Type B pancreatic cell (in vitro differentiated cells): ENCODE measurements around the gene ASXL2. TPM values are rescaled to one million over a fixed set of nuclear protein-coding genes. Genes with fewer than 3 reads are reported as not detected.
"Not testable (repeated sequence)": the region's sequence is repeated elsewhere in the genome, so short reads cannot be mapped to it uniquely, and the experiment has no call there.

Experiments used
- DNase-seq: peaks from one replicate; pipeline ENCODE4 v3.0.0; 2021; ENCODE audit warnings: mixed read lengths; ENCODE audit not compliant: unreplicated experiment; ENCODE audit errors: extremely low spot score
- H3K27ac Mint-ChIP-seq: 2 replicates; pipeline ENCODE4 v1.8.0; 2021; ENCODE audit warnings: mild to moderate bottlenecking, mixed read lengths
- H3K27me3 Mint-ChIP-seq: 2 replicates; pipeline ENCODE4 v1.8.0; 2021; ENCODE audit warnings: mixed read lengths
- H3K36me3 Mint-ChIP-seq: 2 replicates; pipeline ENCODE4 v1.8.0; 2021; ENCODE audit warnings: mixed read lengths
- H3K4me1 Mint-ChIP-seq: one replicate; pipeline ENCODE4 v1.8.0; 2021; ENCODE audit warnings: mixed read lengths; ENCODE audit not compliant: unreplicated experiment
- H3K4me3 Mint-ChIP-seq: 2 replicates; pipeline ENCODE4 v1.8.0; 2021; ENCODE audit warnings: mild to moderate bottlenecking, mixed read lengths
- H3K9me3 Mint-ChIP-seq: 2 replicates; pipeline ENCODE4 v1.8.0; 2021; ENCODE audit warnings: mixed read lengths
- total RNA-seq: library from RNA; stranded (reverse); gene quantifications from 2 replicates; pipeline ENCODE4 v1.2.1, GENCODE V29; 2021; ENCODE audit warnings: low replicate concordance
- TF ChIP-seq, protein P1 (sequence below): fragments of 200-600 bp; sonication (generic); conservative IDR thresholded peaks from 2 replicates; pipeline ENCODE4 v1.5.0; 2021; ENCODE audit warnings: antibody characterized with exemption, mild to moderate bottlenecking

ASXL2 gene
- total RNA-seq, 1 donor from 2014 or later, result 29.2 TPM

GRCh38 chr2:25833566-25833965, 44.7 kb downstream of the ASXL2 start:
- peaks cover 25% of the 10 kb centered on the region for H3K36me3 Mint-ChIP-seq
- TF ChIP-seq, protein P1, sequence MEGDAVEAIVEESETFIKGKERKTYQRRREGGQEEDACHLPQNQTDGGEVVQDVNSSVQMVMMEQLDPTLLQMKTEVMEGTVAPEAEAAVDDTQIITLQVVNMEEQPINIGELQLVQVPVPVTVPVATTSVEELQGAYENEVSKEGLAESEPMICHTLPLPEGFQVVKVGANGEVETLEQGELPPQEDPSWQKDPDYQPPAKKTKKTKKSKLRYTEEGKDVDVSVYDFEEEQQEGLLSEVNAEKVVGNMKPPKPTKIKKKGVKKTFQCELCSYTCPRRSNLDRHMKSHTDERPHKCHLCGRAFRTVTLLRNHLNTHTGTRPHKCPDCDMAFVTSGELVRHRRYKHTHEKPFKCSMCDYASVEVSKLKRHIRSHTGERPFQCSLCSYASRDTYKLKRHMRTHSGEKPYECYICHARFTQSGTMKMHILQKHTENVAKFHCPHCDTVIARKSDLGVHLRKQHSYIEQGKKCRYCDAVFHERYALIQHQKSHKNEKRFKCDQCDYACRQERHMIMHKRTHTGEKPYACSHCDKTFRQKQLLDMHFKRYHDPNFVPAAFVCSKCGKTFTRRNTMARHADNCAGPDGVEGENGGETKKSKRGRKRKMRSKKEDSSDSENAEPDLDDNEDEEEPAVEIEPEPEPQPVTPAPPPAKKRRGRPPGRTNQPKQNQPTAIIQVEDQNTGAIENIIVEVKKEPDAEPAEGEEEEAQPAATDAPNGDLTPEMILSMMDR, result no peak
- peaks cover 16% of the 10 kb centered on the region for H3K4me1 Mint-ChIP-seq
- H3K4me3 Mint-ChIP-seq, result no peak overlapping the region
- peaks cover 4% of the 10 kb centered on the region for H3K9me3 Mint-ChIP-seq
- no peak overlapping the region for H3K27ac Mint-ChIP-seq
- H3K27me3 Mint-ChIP-seq, result no peaks in the 10 kb centered on the region
- DNase-seq, result no peak

DNA sequence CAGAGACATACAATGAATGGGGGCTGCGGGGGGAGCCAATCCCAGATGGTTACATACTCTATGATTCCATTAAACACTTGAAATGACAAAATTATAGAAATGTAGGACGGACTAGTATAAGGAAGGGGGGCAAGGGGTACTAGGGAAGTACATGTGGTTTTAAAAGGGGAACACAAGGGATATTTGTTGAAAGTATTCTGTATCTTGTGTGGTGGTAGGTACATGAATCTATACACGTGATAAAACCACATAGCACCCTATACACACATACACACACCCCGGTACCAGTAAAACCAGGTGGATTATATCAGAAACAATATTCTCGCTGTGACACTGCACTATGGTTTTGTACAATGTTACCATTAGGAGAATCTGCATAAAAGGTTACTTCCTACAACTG, 45.4 kb downstream of the ASXL2 start:
- no peak overlapping the region for H3K4me3 Mint-ChIP-seq
- H3K27ac Mint-ChIP-seq, result no peak overlapping the region
- DNase-seq, result no peak
- TF ChIP-seq, protein P1, result no peak
- peaks cover 4% of the 10 kb centered on the region for H3K9me3 Mint-ChIP-seq
- no peaks in the 10 kb centered on the region for H3K27me3 Mint-ChIP-seq
- peaks cover 12% of the 10 kb centered on the region for H3K4me1 Mint-ChIP-seq
- peaks cover 25% of the 10 kb centered on the region for H3K36me3 Mint-ChIP-seq

DNA sequence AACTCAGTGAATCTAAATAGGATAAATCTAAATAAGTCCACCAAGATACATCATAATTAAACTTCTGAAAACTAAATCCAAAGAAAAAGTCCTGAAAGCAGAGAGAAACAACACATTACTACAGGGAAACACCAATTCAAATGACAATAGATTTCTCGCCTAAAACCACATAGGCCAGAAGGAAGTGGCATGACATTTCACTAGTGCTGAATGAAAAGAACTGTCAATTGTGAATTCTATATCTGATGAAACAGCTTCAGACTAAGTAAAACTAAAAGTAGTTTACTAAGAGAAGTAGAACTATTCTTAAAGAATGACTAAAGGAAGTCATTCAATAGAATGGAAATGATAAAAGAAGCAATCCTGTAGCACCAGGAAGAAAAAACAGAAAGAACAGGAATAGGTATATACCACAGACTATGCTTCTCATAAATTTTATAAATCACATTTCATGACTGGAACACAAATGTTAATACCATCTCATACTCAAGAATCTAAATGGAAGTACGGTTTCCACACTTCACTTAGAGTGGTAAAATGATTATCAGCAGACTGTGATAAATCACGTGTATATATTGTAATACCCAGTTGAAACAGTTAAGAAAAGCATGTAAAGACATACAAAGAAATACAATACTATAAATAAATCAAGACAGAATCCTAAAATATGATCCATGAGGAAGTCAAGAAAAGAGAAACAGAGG, 46.4 kb downstream of the ASXL2 start:
- Mint-ChIP-seq H3K9me3 (peaks cover 4% of the 10 kb centered on the region), H3K27me3 (no peaks in the 10 kb centered on the region), H3K4me3 (no peak overlapping the region), H3K36me3 (peaks cover 25% of the 10 kb centered on the region), H3K27ac (no peak overlapping the region), H3K4me1 (peaks cover 8% of the 10 kb centered on the region)
- TF ChIP-seq, protein P1, result no peak
- DNase-seq, result no peak

DNA sequence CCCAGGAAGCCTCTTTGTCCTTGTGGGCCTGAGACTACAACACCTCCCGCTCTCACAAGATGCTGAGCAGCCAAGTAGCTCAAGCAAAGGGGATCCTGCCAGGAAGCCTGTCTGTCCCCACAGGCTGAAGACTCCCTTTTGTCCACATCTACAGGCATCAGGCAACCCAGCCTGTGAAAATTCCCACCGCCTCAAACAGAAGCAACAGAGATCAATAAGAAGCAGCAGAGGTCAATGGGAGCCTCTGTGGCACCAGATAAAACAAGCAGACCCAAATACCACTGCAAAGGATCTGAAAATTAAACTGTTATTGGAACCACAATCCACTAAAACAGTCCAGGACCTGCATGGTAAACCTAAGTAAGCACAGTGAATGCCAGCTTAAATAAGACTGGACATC, 48.5 kb downstream of the ASXL2 start:
- no peak for DNase-seq
- peaks cover 4% of the 10 kb centered on the region for H3K9me3 Mint-ChIP-seq
- H3K27me3 Mint-ChIP-seq, result no peaks in the 10 kb centered on the region
- no peak overlapping the region for H3K4me3 Mint-ChIP-seq
- peaks cover 22% of the 10 kb centered on the region for H3K36me3 Mint-ChIP-seq
- TF ChIP-seq, protein P1, result no peak
- H3K4me1 Mint-ChIP-seq, result peaks cover 8% of the 10 kb centered on the region
- no peak overlapping the region for H3K27ac Mint-ChIP-seq

GRCh38 chr2:25829377-25829704, 48.9 kb downstream of the ASXL2 start:
- DNase-seq, result no peak
- Mint-ChIP-seq H3K4me1 (peaks cover 8% of the 10 kb centered on the region), H3K36me3 (peaks cover 22% of the 10 kb centered on the region), H3K27ac (no peak overlapping the region), H3K9me3 (peaks cover 4% of the 10 kb centered on the region), H3K27me3 (no peaks in the 10 kb centered on the region), H3K4me3 (no peak overlapping the region)
- TF ChIP-seq, protein P1, result no peak

- peaks cover 19% of the 10 kb centered on the region for H3K36me3 Mint-ChIP-seq
- H3K4me1 Mint-ChIP-seq, H3K4me3 Mint-ChIP-seq, DNase-seq, H3K9me3 Mint-ChIP-seq, H3K27me3 Mint-ChIP-seq, H3K27ac Mint-ChIP-seq: not testable (repeated sequence)
Measured at GRCh38 chr2:25828532-25829376, 49.5 kb downstream of the ASXL2 start.
